Fibroblast of upper back skin (primary cell): ENCODE data around the gene MAPKAPK5.
"Not testable (repeated sequence)": the region's sequence is repeated elsewhere in the genome, so short reads cannot be mapped to it uniquely, and the experiment has no call there.

Experiments
- DNase-seq: peaks from one replicate; pipeline ENCODE4 v3.0.0-alpha.2; 2013

Gene MAPKAPK5

DNA sequence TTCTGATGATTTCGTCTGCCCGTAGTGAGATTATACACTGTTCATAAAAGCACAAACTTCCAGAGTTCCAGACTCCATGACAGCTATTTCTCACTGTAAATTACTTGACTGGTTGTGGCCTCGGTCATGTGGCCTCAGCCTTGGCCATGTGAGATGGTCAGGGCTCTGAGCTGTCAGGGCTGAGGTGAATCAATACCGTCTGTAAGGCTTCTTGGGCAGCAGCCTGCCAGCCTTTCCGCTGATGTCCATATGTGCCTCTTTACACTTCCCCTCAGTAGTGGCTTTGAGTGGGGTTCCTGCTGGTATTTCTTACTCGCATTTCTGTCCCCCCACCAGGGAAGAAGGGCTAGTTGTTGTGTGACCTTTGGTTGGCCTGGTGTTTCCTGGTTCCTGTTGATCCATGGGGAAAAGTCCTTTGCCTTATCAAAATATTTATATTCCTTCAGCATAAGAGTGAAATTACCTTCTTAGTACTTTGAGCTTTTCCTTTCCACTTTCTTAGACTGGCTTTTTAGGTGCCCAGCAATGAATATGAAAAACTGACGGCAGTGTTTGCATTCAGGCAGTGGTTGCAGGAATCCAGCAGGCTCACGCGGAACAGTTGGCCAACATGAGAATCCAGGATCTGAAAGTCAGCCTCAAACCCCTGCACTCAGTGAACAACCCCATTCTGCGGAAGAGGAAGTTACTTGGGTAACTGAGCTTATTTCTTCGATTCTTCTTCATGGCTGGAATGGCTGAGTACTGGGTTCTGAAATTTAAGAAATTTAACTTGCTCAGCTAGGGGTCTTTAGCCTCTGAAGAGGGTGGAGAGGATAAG, 46.1 kb downstream of the MAPKAPK5 start:
- no peak for DNase-seq

DNA sequence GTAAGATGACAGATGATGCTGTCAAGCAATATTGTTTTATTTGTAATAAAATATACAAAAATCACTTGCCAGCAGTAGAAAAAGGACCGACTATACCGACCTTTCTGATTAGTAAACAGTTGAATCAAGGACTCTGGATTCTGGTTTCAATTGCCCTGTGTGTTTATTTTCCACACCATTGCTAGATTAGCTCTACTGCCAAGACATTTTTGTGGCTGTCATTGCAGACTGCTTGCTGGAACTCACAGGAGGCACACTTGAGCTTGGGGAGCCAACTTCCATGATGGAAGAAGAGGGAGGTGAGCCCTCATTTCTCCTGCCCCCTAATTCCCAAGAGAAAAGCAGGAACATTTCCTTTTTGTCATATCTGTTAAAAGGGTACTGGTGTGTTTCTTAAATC, 51.3 kb downstream of the MAPKAPK5 start:
- DNase-seq, result no peak

DNA sequence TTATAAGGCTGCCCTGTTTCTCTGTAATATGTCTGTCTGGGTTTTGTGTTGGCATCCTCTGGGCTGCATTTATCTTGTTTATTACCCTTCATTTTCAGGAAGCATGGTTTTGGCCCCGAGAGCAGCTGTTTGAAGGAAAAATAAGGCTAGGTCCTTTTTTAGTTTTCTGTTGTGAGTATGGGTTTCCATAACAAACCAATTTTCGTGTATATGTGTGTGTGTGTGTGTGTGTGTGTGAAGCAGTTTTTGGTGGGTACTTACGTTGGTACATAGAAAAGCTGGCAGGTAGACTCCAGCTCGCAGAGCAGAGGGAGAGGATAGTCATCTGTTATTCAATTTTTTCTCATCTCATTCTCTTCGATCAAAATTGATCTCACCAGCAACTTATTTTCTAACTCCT, 52.5 kb downstream of the MAPKAPK5 start:
- DNase-seq, result no peak

DNA sequence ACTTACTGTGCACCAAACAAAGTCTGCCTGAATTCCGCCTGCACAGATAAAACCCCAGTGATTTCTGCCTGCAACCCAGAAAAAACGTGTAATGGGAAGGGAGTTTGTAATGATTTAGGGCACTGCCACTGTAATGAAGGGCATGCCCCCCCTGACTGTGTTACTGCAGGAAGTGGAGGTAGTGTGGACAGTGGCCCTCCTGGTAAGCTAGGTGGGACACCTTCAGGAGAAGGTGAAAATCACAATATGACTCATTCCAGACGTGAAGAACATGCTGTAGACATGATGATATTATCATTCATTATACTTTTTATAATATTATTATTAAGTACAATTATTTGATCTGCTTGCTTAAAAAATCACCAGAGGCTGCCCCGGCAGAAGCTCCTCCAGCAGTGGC, 59.2 kb downstream of the MAPKAPK5 start:
- DNase-seq, result no peak

DNA sequence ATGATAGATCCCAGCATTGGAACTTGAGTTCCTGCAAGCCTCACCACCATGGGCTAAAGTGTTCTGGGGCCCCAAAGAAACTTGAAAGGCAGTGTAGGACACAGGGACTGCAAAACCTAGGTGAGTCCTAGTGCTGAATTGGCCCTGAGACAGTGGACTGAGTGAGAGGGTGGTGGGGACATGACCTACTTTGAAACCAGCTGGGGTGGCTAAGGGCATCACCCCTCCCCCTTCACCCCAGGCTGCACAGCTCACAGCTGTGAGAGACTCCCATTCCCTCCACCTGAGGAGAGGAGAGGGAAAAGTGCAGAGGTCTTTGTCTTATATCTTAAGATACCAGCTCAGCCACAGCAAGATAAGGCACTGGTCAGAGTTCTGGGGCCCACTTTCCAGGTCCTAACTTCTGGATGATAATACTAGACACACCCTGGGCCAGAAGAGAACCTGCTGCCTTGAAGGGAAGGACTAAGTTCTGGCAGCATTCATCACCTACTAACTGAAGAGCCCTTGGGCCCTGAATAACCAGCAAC, 62.5 kb downstream of the MAPKAPK5 start:
- no peak for DNase-seq

DNA sequence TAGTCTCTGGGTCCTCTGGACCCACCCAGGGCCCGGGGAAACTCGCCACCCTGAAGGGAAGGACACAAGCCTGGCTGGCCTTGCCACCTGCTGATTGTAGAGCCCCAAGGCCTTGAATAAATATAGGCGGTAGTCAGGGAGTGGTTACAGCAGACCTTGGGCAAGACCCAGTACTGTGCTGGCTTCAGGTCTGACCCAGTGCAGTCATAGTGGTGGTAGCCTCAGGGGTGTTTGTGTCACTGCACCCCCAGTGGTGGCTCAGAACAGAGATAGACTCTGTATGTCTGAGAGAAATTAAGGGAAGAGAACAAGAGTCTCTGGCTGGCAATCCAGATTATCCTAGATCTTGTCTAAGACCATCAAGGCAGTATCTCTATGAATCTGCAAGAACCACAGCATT, 63.5 kb downstream of the MAPKAPK5 start:
- DNase-seq, result no peak

DNA sequence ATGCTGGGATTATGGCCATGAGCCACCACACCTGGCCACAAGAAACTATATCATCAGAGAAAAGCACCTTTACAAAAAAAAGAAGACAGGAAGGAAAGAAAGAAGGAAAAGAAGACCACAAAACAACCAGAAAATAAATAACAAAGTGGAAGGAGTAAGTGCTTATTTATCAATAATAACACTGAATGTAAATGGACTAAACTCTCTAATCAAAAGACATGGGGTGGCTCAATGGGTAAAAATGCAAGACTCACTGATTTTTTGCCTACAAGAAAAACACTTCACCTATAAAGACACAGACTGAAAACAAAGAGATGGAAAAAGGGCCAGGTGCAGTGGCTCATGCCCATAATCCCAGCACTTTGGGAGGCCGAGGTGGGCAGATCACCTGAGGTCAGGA, 65.7 kb downstream of the MAPKAPK5 start:
- DNase-seq, result no peak

DNA sequence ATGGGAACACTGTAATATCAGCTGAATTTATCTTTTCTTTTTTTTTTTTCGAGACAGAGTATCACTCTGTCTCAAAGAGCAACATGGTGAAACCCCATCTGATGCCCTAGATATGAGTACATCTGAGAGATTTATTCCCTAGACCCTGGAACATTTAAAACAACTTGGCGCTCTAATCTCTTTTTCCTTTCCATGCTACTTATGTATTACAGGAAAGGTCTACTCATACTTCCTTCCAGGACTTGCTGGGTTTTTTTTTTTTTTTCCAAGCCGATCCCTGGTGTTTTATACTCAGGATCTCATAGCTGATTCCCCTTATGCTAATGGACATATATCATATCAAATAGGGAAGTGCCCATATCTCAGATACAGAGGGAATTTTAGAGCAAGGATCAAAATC, 83.1 kb downstream of the MAPKAPK5 start:
- no peak for DNase-seq

DNA sequence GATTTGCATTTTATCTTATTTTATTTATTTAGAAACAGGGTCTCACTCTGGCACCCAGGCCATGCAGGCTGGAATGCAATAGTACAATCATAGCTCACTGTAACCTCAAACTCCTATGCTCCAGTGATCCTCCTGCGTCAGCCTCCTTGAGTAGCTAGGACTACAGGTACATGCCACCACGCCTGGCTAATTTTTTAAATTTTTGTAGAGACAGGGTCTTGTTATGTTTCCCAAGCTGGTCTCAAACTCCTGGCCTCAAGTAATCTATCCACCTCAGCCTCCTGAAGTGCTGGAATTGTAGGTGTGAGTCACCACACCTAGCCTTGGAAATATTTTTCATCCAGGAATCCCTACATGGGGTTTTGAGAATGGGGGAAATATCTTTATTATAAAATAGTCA, 84.6 kb downstream of the MAPKAPK5 start:
- no peak for DNase-seq

DNA sequence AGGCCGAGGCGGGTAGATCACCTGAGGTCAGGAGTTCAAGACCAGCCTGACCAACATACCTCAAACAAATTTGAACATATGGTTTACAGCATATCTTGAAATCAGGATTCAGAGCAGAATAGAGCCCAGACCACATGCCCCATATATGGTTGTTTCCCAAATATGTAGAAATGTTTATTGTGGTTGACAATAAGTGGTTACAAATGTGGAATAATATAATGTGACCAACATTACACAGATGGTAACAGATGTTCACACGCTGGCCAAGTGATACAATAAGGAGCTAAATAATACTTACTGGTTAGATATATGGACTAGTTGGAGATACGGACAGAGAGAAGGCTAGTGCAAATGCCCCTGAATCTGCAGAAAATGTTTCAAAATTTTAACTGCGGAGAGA, 85.3 kb downstream of the MAPKAPK5 start:
- DNase-seq, result peak; percentile 2

DNA sequence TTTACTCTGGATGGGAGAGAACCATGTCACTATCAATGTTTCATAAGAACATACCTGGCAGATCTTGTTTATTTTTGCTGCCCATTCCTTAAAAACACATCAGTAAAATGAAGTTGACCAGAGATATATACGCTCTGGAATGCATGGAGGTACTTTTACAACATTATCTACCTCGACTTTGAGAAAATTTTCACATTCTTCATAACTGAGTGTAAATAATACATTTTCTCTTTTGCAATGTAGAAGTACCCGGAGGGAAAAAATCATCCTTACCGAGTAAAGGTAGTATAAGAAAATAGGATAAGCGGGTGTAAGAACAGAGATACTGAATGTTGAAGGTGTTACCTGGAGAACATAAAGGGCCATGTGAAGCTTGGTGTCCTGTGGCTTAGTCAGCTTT, 90.2 kb downstream of the MAPKAPK5 start:
- no peak for DNase-seq

DNA sequence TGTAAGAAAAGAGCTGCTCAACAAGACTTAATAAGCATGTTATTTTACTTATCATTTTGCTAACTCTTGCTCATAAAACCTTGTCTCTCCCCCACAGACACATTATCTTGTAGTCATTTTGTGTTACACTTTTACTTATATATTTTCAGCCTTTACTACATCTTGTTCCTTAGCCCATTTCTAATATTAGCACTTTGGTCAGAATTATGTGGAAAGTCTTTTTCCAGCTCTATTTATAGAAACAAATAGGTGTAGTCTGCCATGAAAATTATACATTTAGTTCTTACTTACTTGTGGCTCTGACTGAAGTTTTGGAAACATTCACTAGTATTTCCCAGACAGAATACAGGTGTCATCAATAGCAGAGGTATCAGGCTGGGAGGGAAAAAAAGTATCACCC, 94.8 kb downstream of the MAPKAPK5 start:
- DNase-seq, result no peak

DNA sequence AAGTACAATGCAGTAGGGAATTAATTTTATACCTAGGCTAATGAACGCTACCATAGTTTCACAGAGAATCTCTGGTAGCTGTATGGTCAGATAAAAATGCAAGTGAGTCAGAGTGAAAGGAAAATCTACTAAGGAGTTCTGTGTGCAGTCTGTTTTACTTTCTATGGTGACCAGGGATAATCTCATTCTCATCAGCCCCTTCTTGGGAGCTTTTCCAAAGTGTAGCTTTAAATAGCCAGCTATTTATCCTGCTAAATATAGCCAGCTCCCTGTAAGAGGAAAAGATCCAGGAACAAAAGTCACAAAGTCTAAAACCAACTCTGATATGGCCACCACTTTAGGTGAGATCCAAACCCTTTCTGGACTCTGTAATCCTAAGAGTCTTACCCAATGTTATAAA, 95.4 kb downstream of the MAPKAPK5 start:
- DNase-seq, result peak; percentile 40

DNA sequence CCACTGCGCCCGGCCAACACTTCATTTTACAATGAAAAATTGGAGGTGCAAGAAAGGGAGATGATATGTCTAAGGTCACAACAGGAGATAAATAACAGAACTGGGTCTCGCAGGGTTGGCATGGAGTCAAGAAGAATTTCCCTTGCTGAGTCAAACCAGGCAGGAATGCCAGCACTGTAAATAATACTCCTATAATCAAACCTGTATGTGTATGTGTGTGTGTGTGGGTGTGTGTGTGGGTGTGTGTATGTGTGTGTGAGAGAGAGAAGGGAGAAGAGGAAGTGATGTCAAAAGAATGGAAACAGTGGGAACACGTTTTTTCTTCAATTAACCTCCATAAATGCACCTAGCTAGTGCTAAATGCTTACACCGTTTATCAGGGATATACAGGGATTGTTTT, 100.5 kb downstream of the MAPKAPK5 start:
- DNase-seq, result peak; percentile 71

DNA sequence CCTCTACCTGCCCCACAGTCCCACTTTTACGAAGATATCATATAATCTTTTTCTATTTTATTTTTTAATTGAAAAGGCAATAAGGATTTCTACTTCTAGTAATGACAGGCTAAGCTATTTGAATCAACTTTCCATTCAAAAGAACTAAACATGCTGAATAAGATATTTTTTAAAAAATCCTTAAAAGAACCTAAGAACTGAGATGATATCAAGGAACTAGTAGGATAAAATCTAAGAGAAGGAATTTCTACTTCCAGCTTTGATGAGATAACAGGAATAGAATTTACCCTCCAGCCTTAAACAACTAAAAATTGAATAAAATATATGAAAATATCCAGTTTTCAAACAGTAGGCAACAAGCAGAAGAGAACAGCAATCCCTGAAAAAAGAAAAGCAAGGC, 101.9 kb downstream of the MAPKAPK5 start:
- DNase-seq, result no peak

DNA sequence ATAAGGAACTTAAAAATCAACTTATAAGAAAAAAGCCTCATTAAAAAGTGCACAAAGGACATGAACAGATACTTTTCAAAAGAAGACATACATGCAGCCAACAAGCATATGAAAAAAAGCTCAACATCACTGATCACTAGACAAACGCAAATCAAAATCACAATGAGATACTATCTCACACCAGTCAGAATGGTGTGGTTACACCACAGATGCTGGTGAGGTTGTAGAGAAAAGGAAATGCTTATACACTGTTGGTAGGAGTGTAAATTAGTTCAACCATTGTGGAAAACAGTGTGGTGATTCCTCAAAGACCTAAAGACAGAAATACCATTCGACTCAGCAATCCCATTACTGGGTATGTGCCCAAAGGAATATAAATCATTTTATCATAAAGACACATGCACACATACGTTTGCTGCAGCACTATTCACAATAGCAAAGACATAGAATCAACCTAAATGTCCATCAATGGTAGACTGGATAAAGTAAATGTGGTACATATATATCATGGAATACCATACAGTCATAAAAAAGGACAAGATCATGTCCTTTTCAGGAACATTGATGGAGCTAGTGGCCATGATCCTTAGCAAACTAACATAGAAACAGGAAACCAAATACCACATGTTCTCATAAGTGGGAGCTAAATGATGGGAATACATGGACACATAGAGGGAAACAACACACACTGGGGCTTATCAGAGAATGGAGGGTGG, 109.1 kb downstream of the MAPKAPK5 start:
- not testable (repeated sequence) for DNase-seq
